Activated CD8-positive, alpha-beta T cell treated with anti-CD3 and anti-CD28 coated beads for 36 hours (primary cell): ENCODE data around the gene IRF2BP1. TPM values are rescaled to one million over a fixed set of nuclear protein-coding genes. Genes with fewer than 3 reads are reported as not detected.
A peak's percentile ranks its signal among the peaks of the same experiment; 100 is the strongest.

Experiments
- ATAC-seq: fragments of 200-7000 bp; cut with Tn5 transposase; one replicate; pipeline ENCODE4 v1.10.0; 2021; ENCODE audit warnings: mild to moderate bottlenecking, moderate library complexity
- CTCF ChIA-PET: fragments of 350-600 bp; sonication (Branson Sonifier 250); formaldehyde crosslinking; loops from one replicate; lab custom pipeline; 2021; ENCODE audit warnings: antibody characterized with exemption; lab: Charles Lee
- POLR2A ChIA-PET: fragments of 350-600 bp; sonication (Branson Sonifier 250); formaldehyde crosslinking; loops from one replicate; lab custom pipeline; 2021; ENCODE audit warnings: antibody characterized with exemption; lab: Charles Lee
- DNase-seq: peaks from one replicate; pipeline ENCODE4 v3.0.0-alpha.2; 2020
- H3K27ac Mint-ChIP-seq: one replicate; pipeline ENCODE4 v1.8.0; 2021; ENCODE audit warnings: mild to moderate bottlenecking, mixed read lengths
- H3K27me3 Mint-ChIP-seq: one replicate; pipeline ENCODE4 v1.8.0; 2021; ENCODE audit warnings: mixed read lengths
- H3K36me3 Mint-ChIP-seq: one replicate; pipeline ENCODE4 v1.8.0; 2021; ENCODE audit warnings: low read depth, mixed read lengths
- H3K4me1 Mint-ChIP-seq: one replicate; pipeline ENCODE4 v1.8.0; 2021; ENCODE audit warnings: low read depth, mixed read lengths
- H3K4me3 Mint-ChIP-seq: one replicate; pipeline ENCODE4 v1.8.0; 2021; ENCODE audit warnings: mild to moderate bottlenecking, moderate library complexity, mixed read lengths
- H3K9me3 Mint-ChIP-seq: one replicate; pipeline ENCODE4 v1.8.0; 2021; ENCODE audit warnings: mixed read lengths
- CTCF ChIP-seq: fragments of 200-600 bp; IDR thresholded peaks from one replicate; pipeline ENCODE4 v1.8.0; 2022; ENCODE audit warnings: antibody characterized with exemption, mild to moderate bottlenecking
- intact Hi-C: fragments of 100-400 bp; cut with micrococcal nuclease; formaldehyde crosslinking; loops from one replicate; pipeline ENCODE4 v1.10.0; 2022
- total RNA-seq, 2 experiments: library from RNA; stranded (reverse); gene quantifications; one replicate each; pipeline ENCODE4 v1.2.3, GENCODE V29; 2021

IRF2BP1 gene
- total RNA-seq, 2 experiments from 2014 or later = 15.3 to 17.2 TPM

- H3K9me3 Mint-ChIP-seq = no peaks in the 10 kb centered on the region
- H3K27me3 Mint-ChIP-seq = no peaks in the 10 kb centered on the region
- CTCF ChIA-PET = interaction anchor here (0.7 to 2.4 kb wide), 14 partner anchors 9 to 362 kb away, joined by 3 to 14 read pairs (median 6); partner anchors contain the start of genes FOXA3, IRF2BP1, SIX5 and SYMPK
- peak; percentile 98 for DNase-seq
- peaks cover 11% of the 10 kb centered on the region for H3K36me3 Mint-ChIP-seq
- intact Hi-C loops = no loop called here
- TF ChIP-seq CTCF = no peak
- peak overlapping the region; percentile 83 for H3K4me3 Mint-ChIP-seq
- peak; percentile 90 for ATAC-seq
- H3K27ac Mint-ChIP-seq = peak overlapping the region; percentile 76
- peaks cover 13% of the 10 kb centered on the region for H3K4me1 Mint-ChIP-seq
- POLR2A ChIA-PET = interaction anchor here (0.7 to 2.3 kb wide), 8 partner anchors 10 to 211 kb away, joined by 3 to 8 read pairs (median 4); partner anchors contain the start of genes FOXA3, IRF2BP1, QPCTL and SNRPD2
Observed at GRCh38 chr19:45902651-45903625, 17.0 kb upstream of the IRF2BP1 start.

GRCh38 chr19:45901912-45902650, 16.1 kb upstream of the IRF2BP1 start, which contains the start of gene MYPOP:
MYPOP (minus strand) TSS chr19:45902613; CDS start chr19:45901773, 840 bp downstream.
- peak; percentile 26 for DNase-seq
- TF ChIP-seq CTCF = no peak

GRCh38 chr19:45901432-45901911, 15.5 kb upstream of the IRF2BP1 start:
- intact Hi-C loops = no loop called here

More at GRCh38 chr19:45901912-45902650, 16.1 kb upstream of the IRF2BP1 start, which contains the start of gene MYPOP:
- ATAC-seq = no peak
- Mint-ChIP-seq H3K36me3 (peaks cover 11% of the 10 kb centered on the region), H3K9me3 (no peaks in the 10 kb centered on the region), H3K27me3 (no peaks in the 10 kb centered on the region), H3K27ac (peak within 1 kb of the TSS; percentile 81), H3K4me3 (peak within 1 kb of the TSS; percentile 83), H3K4me1 (peaks cover 13% of the 10 kb centered on the region)
- CTCF ChIA-PET = interaction anchor here (1.0 to 2.4 kb wide), 13 partner anchors 16 to 363 kb away, joined by 3 to 14 read pairs (median 6); partner anchors contain the start of genes FOXA3, IRF2BP1, SIX5 and SYMPK
- POLR2A ChIA-PET = interaction anchor here (0.9 to 2.3 kb wide), 6 partner anchors 9 to 42 kb away, joined by 3 to 8 read pairs (median 4); partner anchors contain the start of genes FOXA3, IRF2BP1 and SYMPK
- intact Hi-C loops = no loop called here

More at GRCh38 chr19:45901432-45901911, 15.5 kb upstream of the IRF2BP1 start:
- Mint-ChIP-seq H3K36me3 (peaks cover 11% of the 10 kb centered on the region), H3K9me3 (no peaks in the 10 kb centered on the region), H3K4me1 (peaks cover 13% of the 10 kb centered on the region), H3K27me3 (no peaks in the 10 kb centered on the region), H3K27ac (no peak overlapping the region), H3K4me3 (peak overlapping the region; percentile 83)
- DNase-seq (peak; percentile 61), ATAC-seq (no peak)
- no peak for TF ChIP-seq CTCF
- ChIA-PET CTCF (interaction anchor here (1.0 to 2.4 kb wide), 8 partner anchors 19 to 642 kb away, joined by 3 to 14 read pairs (median 4); partner anchors contain the start of genes FOXA3 and SIX5), POLR2A (interaction anchor here (1.1 to 2.3 kb wide), 6 partner anchors 9 to 38 kb away, joined by 3 to 8 read pairs (median 4); partner anchors contain the start of genes FOXA3, IRF2BP1 and SYMPK)
